AG09319 (cell line): ENCODE data around the gene PNKD.
A peak's percentile ranks its signal among the peaks of the same experiment; 100 is the strongest.

Source experiments
- DNase-seq: peaks from one replicate; pipeline ENCODE4 v3.0.0-alpha.2; 2010; ENCODE audit warnings: low read depth; ENCODE audit errors: extremely low read depth
- CTCF ChIP-seq: IDR thresholded peaks from 2 replicates; pipeline ENCODE4 v1.5.1; 2011; ENCODE audit warnings: low read depth, mild to moderate bottlenecking, inconsistent platforms, low read length, moderate library complexity

The PNKD gene

GRCh38 chr2:218366621-218367414 lies 96.5 kb downstream of the PNKD start:
- DNase-seq: no peak
- TF ChIP-seq CTCF: no peak

DNA sequence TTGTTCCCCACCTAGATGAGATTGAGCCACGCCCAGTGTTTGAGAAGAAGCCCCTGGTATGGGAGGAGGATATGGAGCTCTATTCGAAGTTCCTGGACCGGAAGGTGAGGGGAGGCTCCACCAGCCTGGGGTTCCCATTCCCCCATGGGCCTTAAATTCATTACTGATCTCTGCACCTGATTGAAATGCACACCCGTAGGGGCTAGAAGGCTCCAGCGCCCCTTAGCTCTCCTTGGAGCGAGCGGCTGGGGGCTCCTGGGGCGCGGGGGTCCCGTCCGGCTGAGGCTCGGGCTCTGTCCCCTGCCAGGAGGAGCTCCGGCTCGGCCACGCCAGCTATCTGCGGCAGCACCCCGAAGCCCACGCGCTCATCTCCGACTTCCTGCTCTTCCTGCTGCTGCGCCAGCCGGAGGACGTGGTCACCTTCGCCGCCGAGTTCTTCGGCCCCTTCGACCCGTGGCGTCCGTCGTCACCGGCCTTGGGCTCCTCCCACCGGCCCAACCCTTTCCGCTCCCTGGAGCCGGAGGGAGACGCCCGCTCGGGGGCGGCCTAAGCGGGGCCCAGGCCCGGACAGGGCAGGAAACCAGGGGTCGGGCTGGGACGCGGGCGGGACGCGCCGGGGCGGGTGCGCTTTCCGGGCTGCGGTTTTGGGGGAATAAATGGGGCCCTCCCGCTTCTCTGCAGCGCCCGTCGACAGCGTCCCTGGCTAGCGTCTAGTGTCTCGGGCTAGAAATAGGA lies 97.3 kb downstream of the PNKD start:
- no peak for DNase-seq
- no peak for TF ChIP-seq CTCF

- no peak for DNase-seq
Measured at GRCh38 chr2:218368150-218368528, 97.8 kb downstream of the PNKD start.

GRCh38 chr2:218368621-218369153 lies 98.4 kb downstream of the PNKD start:
- DNase-seq: no peak

More at GRCh38 chr2:218368150-218368528, 97.8 kb downstream of the PNKD start:
- TF ChIP-seq CTCF: no peak

DNA sequence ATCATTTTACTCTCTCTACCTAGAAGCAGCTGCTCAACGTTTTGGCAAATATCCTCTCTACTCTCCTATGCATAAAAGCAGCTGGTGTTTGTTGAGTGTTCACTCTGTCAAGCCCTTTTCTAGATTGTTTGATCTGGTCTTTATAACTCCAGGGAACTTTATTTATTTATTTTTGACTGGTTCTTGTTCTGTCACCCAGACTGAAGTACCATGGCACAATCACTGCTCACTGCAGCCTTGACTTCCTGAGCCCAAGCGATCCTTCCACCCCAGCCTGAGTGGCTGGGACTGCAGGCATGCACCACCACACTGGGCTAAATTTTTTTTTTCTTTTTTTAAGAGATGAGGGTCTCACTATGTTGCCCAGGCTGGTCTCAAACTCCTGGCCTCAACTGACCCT lies 99.0 kb downstream of the PNKD start:
- TF ChIP-seq CTCF: no peak
- DNase-seq: no peak

More at GRCh38 chr2:218368621-218369153, 98.4 kb downstream of the PNKD start:
- TF ChIP-seq CTCF: peak; percentile 13

GRCh38 chr2:218370410-218371063 lies 100.2 kb downstream of the PNKD start:
- DNase-seq: no peak
- no peak for TF ChIP-seq CTCF

- no peak for DNase-seq
- no peak for TF ChIP-seq CTCF
Measured at GRCh38 chr2:218371983-218372350, 101.6 kb downstream of the PNKD start.
